ENCODE results near the gene PROM1.

PROM1 gene

DNA sequence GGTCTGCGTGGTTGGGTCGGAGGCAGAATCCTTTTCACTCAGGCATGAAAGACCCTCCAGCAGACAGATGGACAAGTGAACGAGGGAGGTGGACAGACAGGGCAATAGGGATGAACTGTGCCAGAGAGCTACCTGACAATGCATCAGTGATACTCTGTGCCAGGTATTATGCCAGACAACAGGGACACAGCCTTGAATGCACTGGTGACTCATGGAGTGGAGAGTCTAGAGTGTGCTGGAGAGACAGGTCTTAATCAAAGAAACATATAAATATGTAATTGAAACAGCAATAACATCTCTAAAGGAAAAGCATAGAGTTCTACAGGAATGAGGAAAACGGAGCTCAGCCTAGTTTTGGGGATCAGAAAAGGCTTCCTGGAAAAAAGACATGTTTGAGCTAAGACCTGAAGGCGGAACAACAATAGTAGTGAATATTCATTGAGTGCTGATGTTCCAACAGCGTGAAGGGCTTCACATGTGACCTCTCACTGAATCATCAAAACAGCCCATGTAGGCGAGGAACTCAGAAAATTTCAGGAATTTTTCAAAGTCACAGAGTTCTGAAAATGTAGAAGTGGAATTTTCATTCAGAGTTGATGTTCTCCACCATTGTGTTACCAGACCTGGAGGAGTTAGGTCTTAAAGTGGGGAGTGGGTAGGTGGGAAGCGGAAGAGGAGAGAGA is 100.8 kb downstream of the PROM1 start:
- no peak overlapping the region for H3K4me3 ChIP-seq (ENCODE audit: low read depth, low read length)
- no peak for TF ChIP-seq CTCF (IDR thresholded peaks at IDR 0.05; ENCODE audit: borderline replicate concordance, insufficient read depth, low read depth, low read length)

DNA sequence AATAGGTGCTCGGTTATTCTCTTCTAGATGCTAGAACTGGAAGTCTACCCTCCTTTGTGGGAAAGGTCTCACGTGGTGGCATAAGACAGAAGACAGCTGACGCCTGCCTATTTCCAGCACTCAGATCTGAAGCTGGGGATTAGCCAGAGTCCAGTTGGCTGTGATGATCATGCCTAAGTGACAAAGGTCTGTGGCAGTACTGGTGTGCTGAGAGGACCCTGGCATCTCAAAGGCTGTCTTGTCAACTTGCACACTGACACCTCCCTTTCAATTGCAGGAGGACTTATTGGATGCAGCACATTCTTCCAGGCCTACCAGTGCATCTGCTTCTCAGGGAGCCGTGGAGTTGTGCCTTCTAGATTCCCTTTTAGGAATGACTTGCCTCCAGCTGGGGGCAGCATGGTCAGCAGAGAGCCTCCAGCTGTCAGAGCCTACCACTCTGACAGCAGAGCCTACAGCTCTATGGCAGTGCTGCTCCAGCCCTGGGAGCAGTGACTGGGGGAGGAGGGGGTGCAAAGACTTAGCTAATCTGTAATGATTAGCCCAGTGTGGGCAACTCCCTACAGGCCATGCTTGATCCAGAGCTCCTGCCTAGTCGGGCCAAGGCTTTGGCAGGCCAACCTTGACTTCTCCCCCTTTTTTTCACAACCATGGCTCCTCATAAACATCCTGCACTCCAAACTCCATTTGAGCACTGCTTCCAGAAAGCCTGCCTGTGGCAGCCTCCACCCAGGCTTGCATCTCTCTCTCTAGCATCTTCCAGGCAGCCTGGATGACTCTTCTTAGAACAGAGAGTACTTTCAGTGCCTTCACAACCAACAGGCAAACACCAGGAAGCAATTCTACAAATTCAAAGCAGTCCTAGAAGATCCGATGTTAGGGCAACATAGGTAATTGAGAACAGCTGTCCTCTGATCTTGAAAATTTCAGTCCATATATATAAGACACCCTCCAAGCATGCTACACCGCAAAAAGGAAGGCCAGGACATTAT is 107.1 kb downstream of the PROM1 start:
- H3K4me3 ChIP-seq (ENCODE audit: low read depth, low read length), result no peak overlapping the region
- TF ChIP-seq CTCF (IDR thresholded peaks at IDR 0.05; ENCODE audit: borderline replicate concordance, insufficient read depth, low read depth, low read length), result no peak

DNA sequence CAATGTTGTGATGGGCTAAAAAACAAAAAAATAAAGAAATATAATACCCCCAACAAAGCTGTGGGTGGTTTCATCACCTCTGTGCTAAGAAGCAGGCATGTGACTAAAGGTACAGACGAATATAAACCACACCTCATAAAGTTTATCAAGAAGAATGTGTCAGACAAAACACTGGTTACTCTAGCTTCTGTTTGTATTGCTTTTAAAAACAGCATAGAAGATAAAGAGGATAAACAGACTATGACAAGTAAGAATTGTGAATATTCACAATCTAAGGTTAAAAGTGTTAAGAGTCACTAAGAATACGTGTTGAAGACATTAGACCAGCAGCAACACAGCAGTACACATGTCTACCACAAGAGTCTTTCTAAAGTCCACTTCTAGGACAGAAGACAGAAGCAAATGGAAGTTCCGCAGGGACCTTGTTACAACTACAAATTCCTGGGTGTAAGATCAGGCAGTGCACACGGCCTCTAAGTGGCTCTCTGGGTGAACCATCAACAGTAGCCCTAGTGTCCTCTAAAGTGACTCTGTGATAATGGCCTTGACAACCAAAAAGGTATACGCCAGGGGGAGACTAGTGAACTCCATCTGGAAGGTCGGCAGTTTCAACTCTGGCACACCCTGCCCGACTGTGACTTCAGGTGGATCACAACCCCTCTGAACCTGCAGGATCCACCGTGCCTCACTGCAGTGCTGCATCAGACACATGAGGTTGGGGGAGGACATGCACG is 112.6 kb downstream of the PROM1 start:
- no peak for TF ChIP-seq CTCF (IDR thresholded peaks at IDR 0.05; ENCODE audit: borderline replicate concordance, insufficient read depth, low read depth, low read length)
- H3K4me3 ChIP-seq (ENCODE audit: low read depth, low read length), result no peak overlapping the region

DNA sequence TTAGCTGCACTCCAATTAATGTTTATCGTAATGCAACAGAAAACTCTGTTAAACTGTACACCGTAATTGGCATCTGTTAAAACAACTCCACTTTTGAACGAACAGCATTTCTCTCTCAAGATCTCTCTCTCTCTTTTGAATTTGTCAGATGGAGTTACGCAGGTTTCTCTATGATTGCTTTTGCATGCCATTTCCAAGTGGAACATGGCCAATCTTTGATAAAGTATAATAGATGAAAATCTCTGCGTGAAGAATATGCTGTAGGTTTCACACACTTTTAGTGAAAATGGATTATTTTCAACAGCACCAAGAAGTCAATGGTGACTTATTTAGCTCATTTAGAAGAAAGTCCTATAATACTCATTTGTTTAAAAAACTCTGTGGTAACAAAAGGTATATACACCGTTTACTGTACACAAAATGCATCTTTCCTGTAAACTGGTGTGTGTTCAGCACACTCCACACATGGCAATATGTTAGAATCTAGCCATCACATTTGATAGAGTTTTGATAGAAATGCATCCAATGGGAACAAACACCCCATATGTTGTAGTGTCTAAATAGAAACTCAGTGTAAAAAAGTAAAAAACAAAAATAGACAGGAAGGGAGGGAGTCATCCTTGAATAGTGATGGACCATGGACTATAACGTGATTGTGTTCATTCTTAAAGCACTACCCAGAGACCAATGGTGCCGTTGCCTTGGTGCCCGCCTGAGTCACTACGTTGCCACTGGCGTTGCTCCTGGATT is 115.1 kb downstream of the PROM1 start:
- no peak for TF ChIP-seq CTCF (IDR thresholded peaks at IDR 0.05; ENCODE audit: borderline replicate concordance, insufficient read depth, low read depth, low read length)
- no peak overlapping the region for H3K4me3 ChIP-seq (ENCODE audit: low read depth, low read length)

DNA sequence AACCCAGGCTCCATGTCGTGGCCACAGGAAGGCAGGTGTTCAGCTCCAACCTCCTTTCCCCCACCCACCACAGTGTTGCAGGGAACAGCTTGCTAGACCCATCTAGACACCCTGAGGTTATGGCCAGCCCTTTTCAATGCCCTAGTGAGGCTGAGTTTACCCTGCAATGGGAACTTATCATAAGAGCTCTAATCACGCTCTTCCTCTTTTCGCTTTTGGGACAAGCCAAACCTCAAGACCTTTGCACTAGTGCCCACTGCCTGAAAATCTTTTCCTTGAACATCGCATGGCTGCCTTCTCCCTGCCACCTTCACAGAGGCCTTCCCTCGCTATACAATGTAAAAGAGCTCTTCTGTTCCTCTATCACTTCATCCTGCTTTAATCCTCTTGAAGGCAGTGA is 118.5 kb downstream of the PROM1 start:
- TF ChIP-seq CTCF (IDR thresholded peaks at IDR 0.05; ENCODE audit: borderline replicate concordance, insufficient read depth, low read depth, low read length), result no peak
- no peak overlapping the region for H3K4me3 ChIP-seq (ENCODE audit: low read depth, low read length)

GRCh38 chr4:15964159-15964558 is 119.7 kb downstream of the PROM1 start:
- 0 out of 2 replicates have a peak, but pooled peaks have one; percentile 5 for TF ChIP-seq CTCF (IDR thresholded peaks at IDR 0.05; ENCODE audit: borderline replicate concordance, insufficient read depth, low read depth, low read length)
- no peak overlapping the region for H3K4me3 ChIP-seq (ENCODE audit: low read depth, low read length)

Data from GM12875 (cell line).